Activated naive CD8-positive, alpha-beta T cell treated with anti-CD3 and anti-CD28 coated beads, Interleukin-2, amount 50 U/mL, for 16 hours (primary cell): ENCODE results near the gene FGF14.

Source experiments
- DNase-seq: peaks from one replicate; pipeline ENCODE4 v3.0.0-alpha.2; 2020; ENCODE audit warnings: low read depth, low spot score

The FGF14 gene

DNA sequence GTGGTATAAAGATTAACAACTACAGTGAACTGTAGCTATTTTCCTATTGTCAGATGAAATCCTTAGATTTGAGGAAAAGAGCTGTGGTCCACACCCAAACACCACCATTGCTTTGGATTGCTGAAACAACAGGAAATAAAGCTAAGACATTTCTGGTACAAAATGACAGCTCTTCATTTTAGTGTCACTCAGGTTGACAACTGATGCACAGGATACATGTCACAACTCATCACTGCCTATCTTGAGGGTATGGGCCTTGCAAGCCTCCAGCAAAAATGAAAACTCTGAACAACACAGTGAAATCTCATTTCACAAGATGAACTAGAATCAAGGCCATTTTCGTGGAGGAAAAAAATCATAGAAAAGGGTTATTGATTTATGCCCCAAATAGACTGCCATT is 609.7 kb downstream of the FGF14 start:
- no peak for DNase-seq

DNA sequence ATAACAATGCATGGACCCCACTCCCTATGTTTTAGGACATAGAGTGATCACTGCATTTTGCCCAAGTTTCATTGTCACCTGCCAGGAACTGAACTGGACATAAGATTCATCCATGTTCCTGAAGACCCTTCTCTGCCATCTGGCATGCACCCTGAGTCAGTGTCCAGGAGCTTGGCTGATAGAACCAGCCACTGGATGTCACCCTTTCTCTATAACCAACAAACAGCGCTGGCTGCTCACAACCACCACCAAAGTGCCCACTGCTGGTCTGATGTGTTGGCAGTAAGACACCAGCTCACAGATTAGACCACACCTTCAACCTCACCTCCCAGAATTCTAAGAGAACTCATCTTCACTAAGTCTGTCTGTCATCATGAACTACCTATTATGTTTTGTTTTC is 616.0 kb downstream of the FGF14 start:
- DNase-seq = no peak

DNA sequence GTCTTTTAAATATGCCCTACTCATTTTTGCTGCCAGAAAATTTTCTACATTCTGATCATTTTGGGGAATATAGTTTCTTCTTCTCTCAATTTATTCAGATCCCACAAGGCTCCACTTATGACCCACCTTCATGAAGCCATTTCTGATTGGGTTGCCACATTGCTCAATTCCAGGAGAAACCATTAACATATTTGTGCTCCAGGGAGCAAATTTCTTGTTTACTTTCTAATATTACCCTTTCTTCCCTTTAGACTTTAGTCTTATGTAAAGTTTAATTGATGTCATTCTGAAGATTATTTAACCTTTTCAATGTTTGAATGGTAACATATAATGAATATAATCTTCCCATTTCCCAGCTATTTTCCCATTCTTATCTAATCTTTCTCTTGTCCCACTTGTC is 617.5 kb downstream of the FGF14 start:
- no peak for DNase-seq

DNA sequence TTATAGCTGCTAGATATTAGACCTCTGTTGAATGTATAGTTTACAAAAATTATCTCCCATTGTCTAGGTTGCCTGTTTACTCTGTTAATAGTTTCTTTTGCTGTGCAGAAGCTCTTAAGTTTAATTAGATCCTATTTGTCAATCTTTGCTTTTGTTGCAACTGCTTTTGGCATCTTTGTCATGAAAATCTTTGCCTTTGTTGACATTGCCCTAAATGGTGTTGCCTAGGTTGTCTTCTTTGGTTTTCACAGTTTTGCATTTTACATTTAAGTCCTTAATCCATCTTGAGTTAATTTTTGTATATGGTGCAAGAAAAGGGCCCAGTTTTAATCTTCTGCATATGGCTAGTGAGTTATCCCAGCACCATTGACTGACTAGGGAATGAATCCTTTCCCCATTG is 618.3 kb downstream of the FGF14 start:
- no peak for DNase-seq

DNA sequence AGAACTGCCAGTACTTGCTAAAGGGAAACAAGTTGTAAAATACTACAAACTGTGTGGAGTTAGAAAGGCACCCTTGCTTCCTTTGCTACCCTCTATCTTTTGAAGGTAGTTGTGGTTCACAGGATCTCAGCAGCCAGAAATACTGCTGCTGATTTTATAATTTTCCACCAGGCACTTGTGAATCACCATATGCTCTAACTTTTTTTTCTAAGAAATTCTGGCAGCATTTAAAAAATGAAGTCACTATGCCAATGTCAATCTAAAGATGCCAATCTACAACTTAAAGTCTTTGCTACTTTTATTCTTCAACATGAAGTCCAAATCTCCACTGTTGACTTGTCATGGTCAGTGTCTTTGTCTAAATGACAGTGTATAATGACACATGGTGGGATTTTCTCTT is 621.6 kb downstream of the FGF14 start:
- DNase-seq = no peak

DNA sequence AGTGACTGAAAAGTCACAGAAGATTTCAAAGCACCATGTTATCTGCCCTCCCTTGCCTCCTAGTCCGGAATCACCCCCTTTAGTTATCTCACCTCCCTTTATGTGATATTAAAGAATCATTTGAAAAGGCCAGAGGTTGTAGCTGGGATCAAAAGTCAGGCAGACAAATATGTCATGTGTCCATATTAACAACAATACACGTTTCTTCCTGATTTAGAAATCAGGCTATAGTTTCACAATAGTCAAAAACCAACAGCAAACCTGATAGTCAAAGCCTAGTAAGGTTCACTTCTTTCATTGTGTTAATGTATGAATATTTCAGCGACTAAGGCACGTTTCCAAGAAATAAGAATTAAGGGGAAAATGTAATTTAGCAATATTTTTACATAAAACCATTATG is 622.7 kb downstream of the FGF14 start:
- no peak for DNase-seq

DNA sequence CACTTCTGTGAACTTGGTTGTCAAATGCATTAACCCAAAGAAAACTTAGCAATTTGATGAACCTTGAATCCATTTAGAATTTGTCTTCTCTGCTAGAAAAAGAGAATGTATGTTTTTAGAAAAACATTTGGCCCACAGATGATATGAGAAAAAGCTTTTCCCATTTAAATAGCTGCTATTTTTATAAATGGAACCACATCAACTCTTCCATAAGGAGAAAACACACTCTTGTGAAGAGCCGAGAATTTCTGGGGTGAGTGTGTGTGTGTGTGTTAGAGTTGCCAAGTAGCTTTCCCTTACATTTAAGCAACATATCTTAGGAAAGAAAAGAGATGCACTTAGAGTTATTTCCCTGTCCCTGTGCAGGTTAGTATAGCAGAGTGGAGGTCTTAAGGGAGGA is 626.6 kb downstream of the FGF14 start:
- DNase-seq = no peak

DNA sequence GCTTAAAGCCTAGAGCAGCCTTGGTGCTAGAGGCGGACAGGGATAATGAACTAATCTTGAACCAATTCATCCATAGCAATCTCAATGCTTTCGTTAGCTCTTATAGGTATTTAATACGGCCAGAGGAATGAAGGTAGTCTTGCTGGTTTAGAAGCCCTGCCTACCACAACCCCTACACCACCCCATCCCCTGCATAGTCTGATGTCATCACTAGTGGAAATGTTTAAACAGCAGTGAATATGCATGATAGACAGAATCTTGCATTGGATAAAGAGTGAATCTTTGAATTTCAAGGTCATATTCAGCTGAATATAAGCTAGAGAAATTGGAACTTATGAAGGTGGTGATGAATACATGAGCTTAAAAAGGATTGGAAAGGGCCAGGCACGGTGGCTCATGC is 627.5 kb downstream of the FGF14 start:
- no peak for DNase-seq

DNA sequence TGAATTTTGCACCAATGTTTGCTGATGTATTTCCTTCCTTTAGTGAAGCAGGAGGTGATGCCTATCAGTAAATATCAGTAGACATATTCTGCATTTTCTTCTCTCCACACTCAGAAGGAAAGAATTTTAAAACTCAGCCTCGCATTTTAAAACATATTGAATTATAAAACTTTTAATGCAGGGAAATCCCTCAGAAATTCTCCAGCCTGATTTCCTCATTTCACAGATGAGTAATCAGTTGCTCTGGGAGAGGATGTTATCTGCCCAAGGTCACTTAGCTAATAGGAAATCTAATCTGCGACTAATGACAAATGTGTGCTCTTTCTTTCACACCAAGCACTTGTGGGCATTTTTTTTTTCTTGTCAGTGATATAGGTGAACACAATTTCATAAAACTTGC is 628.8 kb downstream of the FGF14 start:
- no peak for DNase-seq

DNA sequence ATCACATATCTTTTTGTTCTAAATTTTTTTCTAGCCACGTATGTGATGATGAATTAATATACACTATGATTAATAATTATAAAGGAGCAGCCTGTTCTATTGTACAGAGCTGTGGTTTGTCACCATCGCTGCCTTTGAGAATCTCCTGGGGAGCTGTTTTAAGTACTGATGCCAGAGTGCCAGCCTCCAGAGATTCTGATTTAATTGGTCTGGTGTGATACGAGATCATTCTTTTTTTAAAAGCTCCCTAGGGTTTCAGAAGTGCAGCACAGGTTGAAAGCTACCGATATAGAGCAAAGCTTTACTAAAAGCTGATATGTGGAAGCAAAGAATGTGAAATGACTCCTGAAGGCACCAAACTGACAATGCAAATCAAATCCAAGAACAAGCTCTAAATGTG is 634.7 kb downstream of the FGF14 start:
- no peak for DNase-seq

DNA sequence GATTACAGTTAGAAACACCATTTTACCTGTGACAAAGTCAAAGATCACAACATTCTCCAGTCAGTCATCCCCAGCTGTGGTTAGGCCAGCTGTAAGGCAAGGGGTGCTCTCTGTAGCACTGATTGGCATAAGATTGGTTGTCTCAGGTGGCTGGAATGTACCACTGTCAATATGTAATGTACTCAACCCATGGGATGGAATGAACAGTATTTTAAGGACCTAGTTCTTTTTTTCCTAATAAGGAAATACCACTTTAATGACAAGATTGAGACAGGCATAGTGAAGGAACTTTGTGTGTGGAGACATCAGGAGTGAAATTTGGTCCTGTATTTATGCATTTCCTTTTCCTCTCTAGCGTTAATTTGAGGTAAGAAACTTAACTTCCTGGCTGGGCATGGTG is 638.7 kb downstream of the FGF14 start:
- DNase-seq = no peak

DNA sequence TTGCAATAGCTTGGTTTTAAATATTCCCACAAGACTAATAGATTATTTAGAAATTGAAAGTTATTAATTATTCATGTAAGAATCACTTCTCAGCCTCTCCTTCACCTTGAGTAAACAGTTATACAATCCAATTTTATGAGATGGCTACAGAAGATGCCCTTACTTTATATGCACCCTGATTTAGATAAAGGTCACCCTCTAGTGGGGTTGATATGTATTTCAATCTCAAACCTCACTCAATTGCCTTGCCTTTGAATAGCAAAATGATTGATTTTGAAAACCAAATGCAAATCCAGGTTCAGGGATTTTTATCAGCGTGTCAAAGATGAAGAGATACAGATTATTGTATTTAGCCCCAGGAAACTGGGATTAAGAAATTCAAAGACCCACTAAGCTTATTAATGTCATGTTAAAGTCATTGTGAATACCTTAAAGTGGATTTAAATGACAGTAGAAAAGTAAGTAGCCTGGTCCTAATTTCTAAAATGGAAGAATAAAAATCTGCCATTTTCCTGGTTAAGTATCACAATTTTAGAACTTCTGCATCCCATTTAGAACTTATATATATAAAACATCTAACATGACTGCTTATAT is 644.3 kb downstream of the FGF14 start:
- DNase-seq = no peak

DNA sequence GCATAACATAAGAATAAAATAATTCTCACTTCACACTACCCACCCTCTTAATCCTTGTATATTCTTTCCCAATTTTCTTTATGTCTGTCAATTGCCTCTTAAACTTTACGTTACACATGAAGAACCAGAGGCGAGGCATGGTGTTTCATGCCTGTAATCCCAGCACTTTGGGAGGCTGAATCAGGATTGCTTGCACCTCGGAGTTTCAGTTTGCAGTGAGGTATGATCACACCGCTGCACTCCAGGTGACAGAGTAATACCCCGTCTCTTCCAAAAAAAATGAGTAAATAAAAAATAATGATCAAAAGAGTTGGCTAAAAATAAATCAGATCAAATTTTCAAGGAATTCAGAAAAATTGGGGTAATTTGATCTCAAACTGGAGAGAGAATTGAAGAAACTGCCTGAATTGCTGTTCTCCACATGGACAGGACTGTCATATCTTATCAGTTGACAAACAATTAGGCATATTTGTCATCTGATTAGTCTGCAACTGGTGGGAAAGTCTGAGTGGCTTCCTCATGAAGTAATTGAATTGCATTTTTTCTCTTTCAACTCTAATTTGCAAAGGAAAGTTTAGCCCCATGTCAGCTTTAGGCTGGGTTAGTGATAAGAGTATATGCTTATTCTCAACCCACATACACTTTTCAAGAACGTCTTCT is 646.5 kb downstream of the FGF14 start:
- no peak for DNase-seq

DNA sequence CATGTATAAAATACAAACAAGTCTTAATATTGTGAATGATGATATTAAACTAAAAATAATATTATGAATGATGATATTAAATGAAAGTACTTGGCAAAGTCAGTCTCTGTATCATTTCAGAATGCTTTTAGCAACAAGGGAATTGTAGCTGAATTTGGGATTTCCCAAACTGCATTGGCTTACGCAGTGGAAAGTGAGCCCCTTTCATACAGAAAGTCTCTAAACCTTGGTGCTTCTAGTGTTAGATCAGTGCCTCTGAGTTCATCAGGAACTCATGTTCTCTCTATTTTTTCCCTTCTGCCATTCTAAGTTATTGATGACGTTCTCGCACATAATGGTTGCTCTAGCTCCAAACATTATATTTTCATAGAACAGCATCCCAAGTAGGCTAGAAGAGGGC is 649.4 kb downstream of the FGF14 start:
- no peak for DNase-seq

DNA sequence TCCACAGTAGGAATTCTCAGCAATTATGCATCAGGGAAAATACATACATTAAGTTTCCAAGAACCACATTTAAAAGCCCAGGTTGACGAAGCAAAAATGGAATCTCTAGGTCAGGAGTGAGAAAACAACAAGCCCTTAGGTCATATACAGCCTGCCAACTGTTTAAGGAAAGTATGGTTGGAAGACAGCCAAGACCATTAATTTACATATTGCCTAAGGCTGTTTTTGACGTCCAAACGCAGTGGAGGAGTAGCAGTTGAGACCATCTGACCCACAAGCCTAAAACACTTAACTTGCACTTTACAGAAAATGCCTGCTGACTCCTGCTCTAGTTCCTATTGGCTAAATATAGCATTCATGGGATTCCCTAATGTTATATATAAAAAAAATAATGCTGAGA is 650.4 kb downstream of the FGF14 start:
- DNase-seq = no peak

DNA sequence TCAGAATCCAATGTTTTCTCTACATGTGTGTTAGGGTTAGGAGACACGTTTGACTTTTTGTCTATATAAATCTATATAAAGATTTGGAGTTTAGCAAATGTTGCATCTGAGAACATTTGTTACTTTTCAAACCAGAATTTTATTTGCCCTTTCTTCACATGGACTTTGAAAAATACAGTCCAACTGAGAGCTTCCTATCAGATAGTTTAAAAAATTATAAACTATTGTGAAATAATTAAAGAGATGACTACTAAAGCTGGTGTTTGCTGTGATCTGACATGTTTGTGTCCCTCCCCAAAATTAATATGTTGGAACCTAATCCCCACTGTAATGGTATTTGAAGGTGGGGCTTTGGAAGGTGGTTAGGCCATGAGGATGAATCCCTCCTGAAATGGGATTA is 652.3 kb downstream of the FGF14 start:
- no peak for DNase-seq

DNA sequence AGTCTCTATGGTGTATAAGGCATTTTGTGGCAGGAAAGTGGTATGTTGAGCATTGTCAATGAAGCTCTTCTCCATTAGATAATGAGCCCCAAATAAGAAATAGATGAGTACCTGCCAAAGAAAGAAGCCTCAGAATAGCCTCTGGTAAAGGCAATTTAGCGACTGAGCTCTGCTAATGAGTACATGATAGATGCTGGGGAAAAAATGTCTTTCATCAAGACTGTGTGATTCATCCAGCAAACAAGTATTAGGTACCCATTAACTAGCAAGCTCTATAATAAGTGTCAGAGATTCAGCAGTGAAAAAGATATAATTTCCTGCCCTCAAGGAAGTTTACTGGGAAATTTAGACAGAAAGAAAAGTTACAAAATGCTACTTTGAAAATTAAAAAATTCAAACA is 654.8 kb downstream of the FGF14 start:
- no peak for DNase-seq

DNA sequence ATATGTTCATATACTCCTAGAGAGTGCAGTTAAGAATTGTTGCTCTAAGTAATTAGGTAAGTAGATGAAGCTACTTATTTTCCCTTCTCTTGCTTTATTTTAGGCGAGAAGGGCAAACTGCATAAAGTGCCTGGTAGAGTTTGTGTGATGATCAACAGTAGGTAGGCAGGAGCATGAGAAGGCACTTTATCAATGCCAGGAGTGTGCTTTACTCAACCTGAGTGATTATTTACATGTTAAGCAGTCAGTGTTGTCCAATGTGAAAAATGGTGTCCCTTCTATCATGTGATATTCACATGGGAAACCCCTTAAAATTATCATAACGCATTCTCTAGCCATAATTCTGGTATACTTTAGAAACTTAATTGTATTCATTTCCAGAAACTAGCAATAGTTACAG is 655.3 kb downstream of the FGF14 start:
- DNase-seq = no peak

DNA sequence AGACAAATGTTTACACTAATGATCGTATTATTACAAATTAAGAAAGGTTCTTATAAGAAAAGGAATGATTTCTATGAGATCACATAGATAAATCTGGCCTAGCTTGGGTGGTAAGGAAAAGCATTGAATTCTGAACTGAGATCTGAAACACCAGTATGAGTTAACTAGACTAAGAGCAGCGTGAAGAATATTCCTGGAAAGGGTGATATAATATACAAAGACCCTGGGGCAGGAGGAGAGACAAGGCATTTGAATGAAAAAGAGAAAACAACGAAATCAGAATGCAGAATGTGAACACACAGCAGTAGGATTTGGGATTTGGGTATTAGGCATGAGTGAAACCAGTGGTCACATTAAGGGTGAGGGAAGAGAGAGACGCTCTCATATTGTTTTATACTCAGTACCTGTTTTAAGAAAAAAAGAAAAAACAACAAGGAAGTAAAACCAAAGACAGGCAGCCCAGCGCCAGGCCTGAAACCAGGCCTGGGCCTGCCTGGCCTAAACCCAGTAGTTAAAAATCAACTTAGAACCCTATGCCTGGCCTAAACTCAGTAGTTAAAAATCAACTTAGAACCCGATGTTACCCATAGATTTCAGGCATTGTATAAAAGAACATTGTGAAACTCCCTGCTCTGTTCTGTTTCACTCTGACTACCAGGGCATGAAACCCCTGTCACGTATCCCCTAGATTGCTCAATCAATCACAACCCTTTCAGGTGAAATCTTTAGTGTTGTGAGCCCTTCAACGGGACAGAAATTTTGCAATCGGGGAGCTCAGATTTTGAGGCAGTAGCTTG is 662.3 kb downstream of the FGF14 start:
- no peak for DNase-seq

DNA sequence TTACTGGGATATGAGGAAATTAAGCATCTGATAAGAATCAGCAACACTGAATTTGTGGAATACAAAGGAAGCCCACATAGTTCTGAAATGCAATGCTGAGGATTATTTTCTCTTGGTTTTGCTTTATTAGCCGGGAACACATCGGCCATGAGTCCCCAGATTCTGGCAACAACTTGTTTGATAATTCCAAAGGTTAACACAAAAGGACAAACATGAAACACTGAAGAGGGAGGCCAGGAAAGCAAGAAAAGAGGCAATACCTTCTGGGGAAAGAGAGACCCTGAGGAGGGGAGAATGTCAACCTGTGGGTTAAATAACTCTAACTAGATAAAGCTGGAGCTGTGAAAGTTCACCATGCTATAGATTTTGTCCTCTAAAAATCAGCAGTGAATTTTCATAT is 663.5 kb downstream of the FGF14 start:
- no peak for DNase-seq

DNA sequence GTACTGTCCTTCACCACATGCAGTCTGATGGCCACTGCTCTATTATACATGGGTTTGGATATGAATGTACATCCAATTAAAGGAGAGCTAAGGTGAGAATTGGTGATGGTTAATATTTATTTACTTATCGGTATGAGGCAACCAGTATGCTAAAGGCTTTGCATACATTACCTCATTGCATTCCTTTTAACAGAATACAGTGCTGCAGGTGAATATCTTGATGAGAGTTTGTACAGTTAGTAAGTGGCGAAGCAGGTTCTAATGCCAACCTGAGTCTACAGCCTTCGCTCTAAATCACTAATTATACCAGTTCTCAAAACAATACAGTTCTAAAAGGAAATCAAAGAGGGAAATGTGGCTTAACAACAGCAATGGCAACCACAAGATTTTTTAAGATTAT is 665.3 kb downstream of the FGF14 start:
- DNase-seq = no peak

DNA sequence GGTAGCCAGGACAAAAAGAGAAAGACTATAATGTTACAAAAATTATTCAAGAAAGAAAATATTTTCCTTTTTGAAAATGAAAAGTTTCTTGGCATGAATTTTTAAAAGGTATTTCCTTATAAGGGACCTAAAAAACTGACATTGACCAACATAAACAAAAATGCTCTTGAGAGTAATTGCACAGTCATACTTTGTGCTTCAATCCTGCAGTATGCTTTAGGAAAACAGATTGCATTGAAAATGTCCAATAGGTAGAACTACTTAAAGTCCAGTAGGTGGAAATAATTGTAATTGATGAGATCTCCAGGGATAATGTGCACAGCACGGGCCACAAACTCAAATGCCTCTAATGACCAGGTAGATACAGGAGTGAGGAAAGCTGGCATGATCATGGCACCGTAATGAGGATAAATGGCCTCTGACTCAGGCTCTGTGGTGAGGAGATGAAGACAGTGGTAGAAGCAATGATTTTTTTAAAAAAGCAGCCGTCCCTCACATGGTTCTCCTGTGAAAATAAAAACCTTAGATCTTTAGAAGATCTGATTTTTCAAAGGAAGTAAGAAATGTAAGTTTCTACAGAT is 671.3 kb downstream of the FGF14 start:
- DNase-seq = no peak

DNA sequence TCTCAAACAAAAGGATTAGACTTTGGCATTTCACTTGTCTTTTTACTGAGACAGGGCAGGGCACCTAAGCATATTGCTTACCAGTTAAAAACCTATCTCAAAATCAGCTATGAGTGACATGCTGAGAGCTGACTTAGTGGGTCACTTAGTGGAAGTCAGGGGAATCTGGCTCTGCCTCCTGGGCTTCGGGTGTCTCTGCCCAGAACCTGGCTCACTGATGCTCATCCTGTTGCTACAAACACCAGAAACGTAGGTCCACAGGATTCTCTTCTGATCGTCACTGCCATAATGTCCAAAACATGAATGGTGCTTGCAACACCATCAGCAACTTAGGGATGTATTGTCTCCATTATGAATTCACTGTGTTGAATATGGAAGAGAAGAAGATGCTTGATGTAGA is 673.2 kb downstream of the FGF14 start:
- no peak for DNase-seq
